Smooth muscle cell of the brain vasculature (primary cell): Measurements from ENCODE around the gene KRTAP4-6.
"Not testable (repeated sequence)": the region's sequence is repeated elsewhere in the genome, so short reads cannot be mapped to it uniquely, and the experiment has no call there.

ENCODE experiments used
- DNase-seq: peaks from one replicate; pipeline ENCODE4 v3.0.0-alpha.2; 2012; ENCODE audit warnings: low read depth, low spot score

Gene KRTAP4-6

GRCh38 chr17:41140360-41141131 lies at the start of gene KRTAP4-6:
Gene KRTAP4-6 (minus strand): TSS chr17:41140544. CDS start chr17:41140487, 57 bp downstream.
- DNase-seq: no peak

- DNase-seq: not testable (repeated sequence)
Measured at GRCh38 chr17:41189837-41190318, 49.5 kb upstream of the KRTAP4-6 start, which contains the start of gene KRTAP9-1. Gene KRTAP9-1 (plus strand): TSS chr17:41189887. CDS start chr17:41189887, 0 bp downstream.

GRCh38 chr17:41186872-41187271 lies 46.5 kb upstream of the KRTAP4-6 start:
- DNase-seq: no peak

GRCh38 chr17:41185001-41185400 lies 44.7 kb upstream of the KRTAP4-6 start:
- no peak for DNase-seq

GRCh38 chr17:41184480-41184961 lies 44.2 kb upstream of the KRTAP4-6 start, which contains the start of gene KRTAP4-1:
Gene KRTAP4-1 (minus strand): TSS chr17:41184911. CDS start chr17:41184854, 57 bp downstream.
- no peak for DNase-seq

GRCh38 chr17:41178843-41179616 lies 38.7 kb upstream of the KRTAP4-6 start:
- no peak for DNase-seq

GRCh38 chr17:41178341-41178740 lies 38.0 kb upstream of the KRTAP4-6 start:
- DNase-seq: no peak

GRCh38 chr17:41177727-41178271 lies 37.5 kb upstream of the KRTAP4-6 start, which contains the start of gene KRTAP4-2:
Gene KRTAP4-2 (minus strand): TSS chr17:41178221. CDS start chr17:41178164, 57 bp downstream.
- DNase-seq: no peak

- no peak for DNase-seq
Measured at GRCh38 chr17:41176744-41177387, 36.5 kb upstream of the KRTAP4-6 start.

- no peak for DNase-seq
Measured at GRCh38 chr17:41171886-41172285, 31.5 kb upstream of the KRTAP4-6 start.

GRCh38 chr17:41168121-41168520 lies 27.8 kb upstream of the KRTAP4-6 start, which contains the start of gene KRTAP4-3:
Gene KRTAP4-3 (minus strand): TSS chr17:41168221. CDS start chr17:41168172, 49 bp downstream.
- no peak for DNase-seq

GRCh38 chr17:41167561-41167960 lies 27.2 kb upstream of the KRTAP4-6 start:
- no peak for DNase-seq

GRCh38 chr17:41163828-41164227 lies 23.5 kb upstream of the KRTAP4-6 start:
- no peak for DNase-seq

GRCh38 chr17:41160648-41161047 lies 20.3 kb upstream of the KRTAP4-6 start, which contains the start of gene KRTAP4-4:
Gene KRTAP4-4 (minus strand): TSS chr17:41160748. CDS start chr17:41160691, 57 bp downstream.
- no peak for DNase-seq

- not testable (repeated sequence) for DNase-seq
Measured at GRCh38 chr17:41160190-41160589, 19.8 kb upstream of the KRTAP4-6 start.

- DNase-seq: no peak
Measured at GRCh38 chr17:41153856-41154255, 13.5 kb upstream of the KRTAP4-6 start.

GRCh38 chr17:41151525-41151924 lies 11.2 kb upstream of the KRTAP4-6 start:
- DNase-seq: no peak

- no peak for DNase-seq
Measured at GRCh38 chr17:41150026-41150425, 9.7 kb upstream of the KRTAP4-6 start.

GRCh38 chr17:41149652-41149985 lies 9.3 kb upstream of the KRTAP4-6 start, which contains the start of gene KRTAP4-5:
Gene KRTAP4-5 (minus strand): TSS chr17:41149825. CDS start chr17:41149767, 58 bp downstream.
- no peak for DNase-seq

GRCh38 chr17:41148971-41149651 lies 8.8 kb upstream of the KRTAP4-6 start:
- not testable (repeated sequence) for DNase-seq
